LNCAP (cell line): ENCODE data around the gene CHCHD6.

Source experiments
- CTCF ChIP-seq: fragments of 450-650 bp; IDR thresholded peaks from 2 replicates; pipeline ENCODE4 v1.5.1; 2017; ENCODE audit warnings: mild to moderate bottlenecking

The CHCHD6 gene

GRCh38 chr3:126867190-126867862 lies 163.3 kb downstream of the CHCHD6 start:
- TF ChIP-seq CTCF = no peak

- no peak for TF ChIP-seq CTCF
These were observed 163.8 kb downstream of the CHCHD6 start for GRCh38 chr3:126867863-126868200.

GRCh38 chr3:126870608-126871210 lies 166.7 kb downstream of the CHCHD6 start:
- TF ChIP-seq CTCF = no peak

- TF ChIP-seq CTCF = no peak
These were observed 168.8 kb downstream of the CHCHD6 start for GRCh38 chr3:126872701-126873342.

- TF ChIP-seq CTCF = no peak
These were observed 169.4 kb downstream of the CHCHD6 start for GRCh38 chr3:126873416-126873815.

- no peak for TF ChIP-seq CTCF
These were observed 174.6 kb downstream of the CHCHD6 start for GRCh38 chr3:126878664-126879063.

GRCh38 chr3:126880901-126881300 lies 176.9 kb downstream of the CHCHD6 start:
- TF ChIP-seq CTCF = no peak
